CD14-positive monocyte (primary cell): ENCODE results near the gene NFATC2. TPM values are rescaled to one million over a fixed set of nuclear protein-coding genes. Genes with fewer than 3 reads are reported as not detected.

Experiments
- DNase-seq, 3 donors: peaks; one replicate each; pipeline ENCODE4 v3.0.0-alpha.2; 2011 to 2022
- H2AFZ ChIP-seq: 2 replicates; pipeline ENCODE4 v1.6.0; 2012; ENCODE audit warnings: mild to moderate bottlenecking, low read depth, low read length, inconsistent platforms; ENCODE audit not compliant: insufficient read depth, poor library complexity, severe bottlenecking
- H3K27ac ChIP-seq, 2 donors: 1 replicate in 1 of 2; 2 replicates in 1 of 2; pipeline ENCODE4 v1.5.1; 2012 to 2013; ENCODE audit warnings: low read length in 2 of 2, control low read depth in 1 of 2, inconsistent platforms in 1 of 2, low read depth in 1 of 2, mild to moderate bottlenecking in 1 of 2
- H3K27me3 ChIP-seq, 2 donors: one replicate each; pipeline versions ENCODE4 v1.6.0 to v1.6.1; 2011 to 2013; ENCODE audit warnings: low read length in 2 of 2; ENCODE audit not compliant: control insufficient read depth in 2 of 2, insufficient read depth in 2 of 2
- H3K36me3 ChIP-seq, 2 donors: replicated peaks in 1 of 2; 1 replicate in 1 of 2; 2 replicates in 1 of 2; pipeline versions ENCODE4 v1.5.1 to v1.6.1; 2012 to 2013; ENCODE audit warnings: low read length in 2 of 2, control low read depth in 1 of 2, inconsistent platforms in 1 of 2, mild to moderate bottlenecking in 1 of 2; ENCODE audit not compliant: insufficient read depth in 2 of 2, control insufficient read depth in 1 of 2
- H3K4me1 ChIP-seq, 2 donors: 1 replicate in 1 of 2; 2 replicates in 1 of 2; pipeline versions ENCODE4 v1.5.1 to v1.6.1; 2012 to 2013; ENCODE audit warnings: low read length in 2 of 2, control low read depth in 1 of 2, inconsistent platforms in 1 of 2, mild to moderate bottlenecking in 1 of 2, moderate library complexity in 1 of 2; ENCODE audit not compliant: insufficient read depth in 2 of 2, control insufficient read depth in 1 of 2
- H3K4me2 ChIP-seq: replicated peaks from 2 replicates; pipeline ENCODE3; 2012; ENCODE audit warnings: low read length, moderate library complexity, mild to moderate bottlenecking; ENCODE audit not compliant: poor library complexity, severe bottlenecking; ENCODE audit errors: extremely low read depth
- H3K4me3 ChIP-seq, 3 experiments: fragments of 200-600 bp in 1 of 3; sonication (generic) in 1 of 3; replicated peaks in 1 of 3; 1 replicate in 2 of 3; 2 replicates in 1 of 3; pipeline ENCODE4 v1.5.1; 2011 to 2013; ENCODE audit warnings: low read length in 3 of 3, mild to moderate bottlenecking in 3 of 3, control low read depth in 2 of 3, low read depth in 2 of 3, inconsistent platforms in 1 of 3, moderate library complexity in 1 of 3
- H3K79me2 ChIP-seq: 2 replicates; pipeline ENCODE4 v1.6.0; 2012; ENCODE audit warnings: mild to moderate bottlenecking, control low read depth, inconsistent platforms, low read length, moderate library complexity; ENCODE audit not compliant: insufficient read depth
- H3K9ac ChIP-seq: 2 replicates; pipeline ENCODE4 v1.6.0; 2017; ENCODE audit warnings: low read length, mild to moderate bottlenecking; ENCODE audit not compliant: insufficient read depth, poor library complexity, severe bottlenecking
- H3K9me3 ChIP-seq, 2 donors: replicated peaks in 1 of 2; 1 replicate in 1 of 2; 2 replicates in 1 of 2; pipeline versions ENCODE4 v1.5.1 to v1.6.1; 2012 to 2013; ENCODE audit warnings: low read length in 2 of 2, control low read depth in 1 of 2; ENCODE audit not compliant: control insufficient read depth in 1 of 2, insufficient read depth in 1 of 2
- H4K20me1 ChIP-seq: 2 replicates; pipeline ENCODE4 v1.6.0; 2012; ENCODE audit warnings: mild to moderate bottlenecking, low read length, control low read depth, moderate library complexity; ENCODE audit not compliant: insufficient read depth
- H3K27ac Mint-ChIP-seq, 7 donors: one replicate each; pipeline ENCODE4 v1.8.0; 2020; ENCODE audit warnings: mild to moderate bottlenecking in 7 of 7, mixed read lengths in 7 of 7, moderate library complexity in 6 of 7, inconsistent platforms in 2 of 7
- H3K27me3 Mint-ChIP-seq, 3 donors: one replicate each; pipeline ENCODE4 v1.8.0; 2021 to 2022; ENCODE audit warnings: low read depth in 3 of 3, mild to moderate bottlenecking in 3 of 3, mixed read lengths in 3 of 3, moderate library complexity in 3 of 3, inconsistent platforms in 1 of 3
- H3K36me3 Mint-ChIP-seq, 2 donors: one replicate each; pipeline ENCODE4 v1.8.0; 2020; ENCODE audit warnings: mixed read lengths in 2 of 2, inconsistent platforms in 1 of 2, mild to moderate bottlenecking in 1 of 2
- H3K4me1 Mint-ChIP-seq: one replicate; pipeline ENCODE4 v1.8.0; 2020; ENCODE audit warnings: mild to moderate bottlenecking, mixed read lengths
- H3K4me3 Mint-ChIP-seq, 2 donors: one replicate each; pipeline ENCODE4 v1.8.0; 2020; ENCODE audit warnings: mild to moderate bottlenecking in 2 of 2, mixed read lengths in 2 of 2, moderate library complexity in 1 of 2
- H3K9me3 Mint-ChIP-seq, 7 donors: one replicate each; pipeline ENCODE4 v1.8.0; 2020 to 2022; ENCODE audit warnings: mixed read lengths in 7 of 7, mild to moderate bottlenecking in 6 of 7, moderate library complexity in 6 of 7, inconsistent platforms in 2 of 7
- WGBS: methylation state at CpG from one replicate; pipeline ENCODE4 v1.1.5; 2013; ENCODE audit warnings: missing lambda C conversion rate; ENCODE audit not compliant: insufficient coverage; 5-methylcytosine and 5-hydroxymethylcytosine counted together
- intact Hi-C, 2 donors: fragments of 100-400 bp; cut with micrococcal nuclease; formaldehyde crosslinking; loops; one replicate each; pipeline versions ENCODE4 v1.15.0 to v1.15.1; 2023
- polyA plus RNA-seq, 3 donors: library from polyadenylated mRNA; depleted of rRNA in 1 of 3; unstranded in 2 of 3; stranded (reverse) in 1 of 3; fragments of 300-500 nt in 2 of 3; fragments of >200 nt in 1 of 3; fragmentation: Illumina TruSeq in 2 of 3; gene quantifications; 1 replicate in 2 of 3; 2 replicates in 1 of 3; pipeline ENCODE4 v1.2.3, GENCODE V29; 2012 to 2021
- TF ChIP-seq, protein P1 (sequence below): fragments of 200-600 bp; IDR thresholded peaks from one replicate; pipeline ENCODE4 v1.8.0; 2022; ENCODE audit warnings: antibody characterized with exemption, mild to moderate bottlenecking

NFATC2 gene
- polyA plus RNA-seq, 3 donors: 0.03 to 0.18 (median 0.11) TPM

DNA sequence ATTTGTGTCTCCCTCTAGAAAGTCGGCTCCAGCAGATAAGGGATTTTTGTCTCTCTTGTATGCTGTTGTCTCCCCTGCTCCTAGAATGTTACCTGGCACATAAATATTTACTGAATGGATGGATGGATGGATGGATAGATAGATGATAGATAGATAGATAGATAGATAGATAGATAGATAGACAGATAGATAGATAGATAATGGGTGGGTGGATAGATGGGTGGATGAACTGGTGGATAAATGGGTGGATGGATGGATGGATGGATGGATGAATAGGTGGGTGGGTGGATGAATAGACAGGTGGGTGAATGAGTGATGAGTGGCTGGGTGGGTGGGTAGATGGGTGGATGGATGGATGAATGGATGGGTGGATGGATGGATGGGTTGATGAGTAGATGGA, 185.0 kb downstream of the NFATC2 start:
- Histone ChIP-seq H3K36me3 (no peaks in the 10 kb centered on the region), H2AFZ (no peak overlapping the region), H3K4me1 (no peaks in the 10 kb centered on the region), H3K9ac (no peak overlapping the region), H3K4me2 (no peak overlapping the region), H4K20me1 (no peaks in the 10 kb centered on the region), H3K27ac (no peak overlapping the region), H3K9me3 (no peaks in the 10 kb centered on the region), H3K27me3 (no peaks in the 10 kb centered on the region), H3K4me3 (no peak overlapping the region), H3K79me2 (no peaks in the 10 kb centered on the region)
- no peaks in the 10 kb centered on the region for H3K36me3 Mint-ChIP-seq
- DNase-seq: no peak
- no peaks in the 10 kb centered on the region for H3K4me1 Mint-ChIP-seq
- TF ChIP-seq, protein P1, sequence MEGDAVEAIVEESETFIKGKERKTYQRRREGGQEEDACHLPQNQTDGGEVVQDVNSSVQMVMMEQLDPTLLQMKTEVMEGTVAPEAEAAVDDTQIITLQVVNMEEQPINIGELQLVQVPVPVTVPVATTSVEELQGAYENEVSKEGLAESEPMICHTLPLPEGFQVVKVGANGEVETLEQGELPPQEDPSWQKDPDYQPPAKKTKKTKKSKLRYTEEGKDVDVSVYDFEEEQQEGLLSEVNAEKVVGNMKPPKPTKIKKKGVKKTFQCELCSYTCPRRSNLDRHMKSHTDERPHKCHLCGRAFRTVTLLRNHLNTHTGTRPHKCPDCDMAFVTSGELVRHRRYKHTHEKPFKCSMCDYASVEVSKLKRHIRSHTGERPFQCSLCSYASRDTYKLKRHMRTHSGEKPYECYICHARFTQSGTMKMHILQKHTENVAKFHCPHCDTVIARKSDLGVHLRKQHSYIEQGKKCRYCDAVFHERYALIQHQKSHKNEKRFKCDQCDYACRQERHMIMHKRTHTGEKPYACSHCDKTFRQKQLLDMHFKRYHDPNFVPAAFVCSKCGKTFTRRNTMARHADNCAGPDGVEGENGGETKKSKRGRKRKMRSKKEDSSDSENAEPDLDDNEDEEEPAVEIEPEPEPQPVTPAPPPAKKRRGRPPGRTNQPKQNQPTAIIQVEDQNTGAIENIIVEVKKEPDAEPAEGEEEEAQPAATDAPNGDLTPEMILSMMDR: no peak
- WGBS: no CpG with 5 or more reads among the region's 1 CpG
- H3K4me3 Mint-ChIP-seq: no peak overlapping the region
- intact Hi-C loops: no loop called here
- peaks cover 0 to 1% (median 0%) of the 10 kb centered on the region in 7 donors for H3K9me3 Mint-ChIP-seq
- peaks cover 1 to 7% (median 5%) of the 10 kb centered on the region in 3 donors for H3K27me3 Mint-ChIP-seq
- no peak overlapping the region for H3K27ac Mint-ChIP-seq

DNA sequence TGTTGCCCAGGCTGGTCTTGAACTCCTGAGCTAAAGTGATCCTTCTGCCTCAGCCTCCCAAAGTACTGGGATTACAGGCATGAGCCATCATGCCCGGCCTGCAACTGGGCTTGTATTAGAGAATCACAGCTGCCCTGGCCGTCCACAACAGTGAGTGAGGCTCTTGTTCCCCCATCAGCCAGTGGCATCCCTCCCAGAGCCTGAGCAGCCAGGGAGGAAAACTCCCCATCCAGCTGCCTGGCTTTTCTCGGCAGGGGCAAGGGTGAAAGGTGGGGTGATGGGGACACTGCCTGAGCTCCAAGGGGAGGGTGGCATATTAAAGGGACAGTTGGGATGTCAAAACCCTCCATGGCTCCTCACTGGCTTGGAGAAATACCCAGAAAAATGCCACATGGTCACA, 185.6 kb downstream of the NFATC2 start:
- H3K27ac ChIP-seq: no peak overlapping the region
- H3K27me3 Mint-ChIP-seq: peaks cover 0 to 7% (median 4%) of the 10 kb centered on the region in 3 donors
- intact Hi-C loops: no loop called here
- H3K9ac ChIP-seq: no peak overlapping the region
- WGBS: no CpG with 5 or more reads among the region's 3 CpGs
- H3K4me3 Mint-ChIP-seq: no peak overlapping the region
- no peak overlapping the region for H2AFZ ChIP-seq
- H3K27ac Mint-ChIP-seq: no peak overlapping the region
- no peaks in the 10 kb centered on the region for H3K36me3 Mint-ChIP-seq
- H3K27me3 ChIP-seq: no peaks in the 10 kb centered on the region
- H3K4me3 ChIP-seq: no peak overlapping the region
- no peaks in the 10 kb centered on the region for H3K79me2 ChIP-seq
- peaks cover 0 to 1% (median 0%) of the 10 kb centered on the region in 7 donors for H3K9me3 Mint-ChIP-seq
- H3K4me2 ChIP-seq: no peak overlapping the region
- H3K9me3 ChIP-seq: no peaks in the 10 kb centered on the region
- no peaks in the 10 kb centered on the region for H3K36me3 ChIP-seq
- H4K20me1 ChIP-seq: no peaks in the 10 kb centered on the region
- H3K4me1 ChIP-seq: no peaks in the 10 kb centered on the region
- TF ChIP-seq, protein P1: no peak
- DNase-seq: no peak
- H3K4me1 Mint-ChIP-seq: no peaks in the 10 kb centered on the region
